Endothelial cell of umbilical vein (primary cell): Measurements from ENCODE around the gene SCN5A. TPM values are rescaled to one million over a fixed set of nuclear protein-coding genes. Genes with fewer than 3 reads are reported as not detected.

Experiments
- BruUV-seq: library from RNA; stranded (reverse); fragments of 400-500 nt; replicated peaks from 2 replicates; lab custom pipeline; 2021; lab: Mats Ljungman, UMichigan
- CTCF ChIA-PET: fragments of 300-600, 350-600 bp; sonication (Branson Sonifier 250); formaldehyde crosslinking; loops from one replicate; lab custom pipeline; 2021; ENCODE audit warnings: antibody characterized with exemption, inconsistent platforms; lab: Charles Lee
- POLR2A ChIA-PET: fragments of 300-600, 350-600 bp; sonication (Branson Sonifier 250); formaldehyde crosslinking; loops from one replicate; lab custom pipeline; 2021; ENCODE audit warnings: antibody characterized with exemption, inconsistent platforms; lab: Charles Lee
- DNase-seq: peaks from one replicate; pipeline ENCODE4 v3.0.0-alpha.2; 2011; ENCODE audit warnings: low read depth, low spot score
- FAIRE-seq: peaks from 2 replicates; lab custom pipeline; 2011; peaks lifted over from hg19 to GRCh38; lab: Jason Lieb, UNC
- H2AFZ ChIP-seq: 2 replicates; pipeline ENCODE4 v1.6.0; 2012; ENCODE audit warnings: low read depth, low read length, control low read depth, inconsistent platforms
- H3K27ac ChIP-seq: 2 replicates; pipeline ENCODE4 v1.5.1; 2011; ENCODE audit warnings: low read depth, mild to moderate bottlenecking, control low read depth, low read length, moderate library complexity; ENCODE audit not compliant: insufficient read depth
- H3K27me3 ChIP-seq, 2 experiments: 2 replicates each; pipeline versions ENCODE4 v1.6.0 to v1.6.1; 2011; ENCODE audit warnings: low read length in 2 of 2, mixed read lengths in 1 of 2; ENCODE audit not compliant: control insufficient read depth in 2 of 2, insufficient read depth in 2 of 2
- H3K36me3 ChIP-seq, 2 experiments: 2 replicates in 1 of 2; 3 replicates in 1 of 2; pipeline ENCODE4 v1.5.1; 2011; ENCODE audit warnings: low read length in 2 of 2, mild to moderate bottlenecking in 1 of 2, moderate library complexity in 1 of 2; ENCODE audit not compliant: control insufficient read depth in 2 of 2, insufficient read depth in 2 of 2; ENCODE audit errors: extremely low read depth in 1 of 2
- H3K4me1 ChIP-seq: 3 replicates; pipeline ENCODE4 v1.5.1; 2011; ENCODE audit warnings: mild to moderate bottlenecking, low read length; ENCODE audit not compliant: control insufficient read depth, insufficient read depth; ENCODE audit errors: extremely low read depth
- H3K4me2 ChIP-seq: 2 replicates; pipeline ENCODE4 v1.6.1; 2011; ENCODE audit warnings: low read length, control low read depth, mixed read lengths; ENCODE audit not compliant: insufficient read depth
- H3K4me3 ChIP-seq, 3 experiments: fragments of 200-600 bp in 1 of 3; sonication (generic), shearing (Covaris generic) in 1 of 3; replicated peaks in 1 of 3; 2 replicates each; pipeline ENCODE4 v1.5.1; 2011 to 2016; ENCODE audit warnings: control low read depth in 3 of 3, low read length in 3 of 3, mild to moderate bottlenecking in 2 of 3, inconsistent platforms in 1 of 3, low read depth in 1 of 3, moderate library complexity in 1 of 3; ENCODE audit not compliant: insufficient read depth in 1 of 3
- H3K79me2 ChIP-seq: 2 replicates; pipeline ENCODE4 v1.6.0; 2012; ENCODE audit warnings: low read length, inconsistent platforms; ENCODE audit not compliant: control insufficient read depth, insufficient read depth
- H3K9ac ChIP-seq: replicated peaks from 2 replicates; pipeline ENCODE3; 2011; ENCODE audit warnings: low read length, control low read depth; ENCODE audit not compliant: insufficient read depth; ENCODE audit errors: extremely low read depth
- H3K9me1 ChIP-seq: replicated peaks from 3 replicates; pipeline ENCODE4 v1.6.0; 2011; ENCODE audit warnings: mild to moderate bottlenecking, low read length; ENCODE audit not compliant: control insufficient read depth, insufficient read depth; ENCODE audit errors: extremely low read depth
- H3K9me3 ChIP-seq: replicated peaks from 2 replicates; pipeline ENCODE4 v1.5.1; 2012; ENCODE audit warnings: low read length, inconsistent platforms; ENCODE audit not compliant: control insufficient read depth, insufficient read depth
- H4K20me1 ChIP-seq: replicated peaks from 2 replicates; pipeline ENCODE3; 2011; ENCODE audit warnings: mild to moderate bottlenecking, low read length; ENCODE audit not compliant: control insufficient read depth, insufficient read depth; ENCODE audit errors: extremely low read depth
- EZH2 ChIP-seq: IDR thresholded peaks from 2 replicates; pipeline ENCODE4 v1.6.1; 2012; ENCODE audit warnings: borderline replicate concordance, low read depth, mild to moderate bottlenecking, moderate library complexity, low read length, inconsistent platforms; ENCODE audit not compliant: severe bottlenecking
- FOS ChIP-seq: IDR thresholded peaks from 2 replicates; pipeline ENCODE4 v1.6.1; 2011; ENCODE audit warnings: mild to moderate bottlenecking, low read length, moderate library complexity, borderline replicate concordance; ENCODE audit not compliant: insufficient read depth
- JUN ChIP-seq: IDR thresholded peaks from 2 replicates; pipeline ENCODE4 v1.6.1; 2011; ENCODE audit warnings: borderline replicate concordance, low read depth; ENCODE audit not compliant: insufficient read length, insufficient read depth
- MYC ChIP-seq: IDR thresholded peaks from one replicate; pipeline ENCODE4 v1.6.1; 2011; ENCODE audit warnings: mild to moderate bottlenecking, low read depth, low read length
- POLR2AphosphoS5 ChIP-seq: IDR thresholded peaks from 2 replicates; pipeline ENCODE4 v1.6.1; 2012; ENCODE audit warnings: low read depth, mild to moderate bottlenecking, control low read depth, low read length, moderate library complexity; ENCODE audit not compliant: insufficient read depth
- dilution Hi-C: fragments of 300-500 bp; cut with MboI; formaldehyde crosslinking; loops from one replicate; pipeline ENCODE4 v1.15.0; 2019; ENCODE audit warnings: low sequenced_read_pairs; ENCODE audit not compliant: extremely low pct_ligation_motif_present
- intact Hi-C: fragments of 100-400 bp; cut with micrococcal nuclease; formaldehyde crosslinking; loops from one replicate; pipeline ENCODE4 v1.10.0; 2022
- polyA plus RNA-seq, 4 experiments: library from polyadenylated mRNA; depleted of rRNA in 3 of 4; stranded (reverse) in 3 of 4; unstranded in 1 of 4; fragments of >200 nt; gene quantifications; 2 replicates each; pipeline versions ENCODE4 v1.2.1 to v1.2.3, GENCODE V29; 2011 to 2012; ENCODE audit warnings: missing spikeins in 1 of 4
- total RNA-seq: library from RNA; stranded (reverse); gene quantifications from 2 replicates; pipeline ENCODE4 v1.2.3, GENCODE V29; 2021
- TF ChIP-seq, protein P1 (sequence below), 2 donors: IDR thresholded peaks; 1 replicate in 1 of 2; 2 replicates in 1 of 2; pipeline ENCODE4 v1.5.1; 2011; ENCODE audit warnings: low read length in 2 of 2, mild to moderate bottlenecking in 2 of 2, moderate library complexity in 2 of 2, control low read depth in 1 of 2, inconsistent platforms in 1 of 2, low read depth in 1 of 2; ENCODE audit not compliant: insufficient read depth in 1 of 2; ENCODE audit errors: extremely low read depth in 1 of 2

Gene SCN5A
- total and polyA plus RNA-seq, 2 donors (not counting 3 experiments of a cell fraction or from before 2014, with no cell fraction given): 2.7 to 20.0 TPM

- CTCF ChIA-PET: interaction anchor here (0.7 kb wide), 1 partner anchor 29 kb away, joined by 4 read pairs; no protein-coding TSS in a partner anchor
- TF ChIP-seq POLR2AphosphoS5: no peak
- TF ChIP-seq JUN: no peak
- no peak for TF ChIP-seq MYC
- TF ChIP-seq FOS: no peak
- TF ChIP-seq EZH2: no peak
- TF ChIP-seq, protein P1, sequence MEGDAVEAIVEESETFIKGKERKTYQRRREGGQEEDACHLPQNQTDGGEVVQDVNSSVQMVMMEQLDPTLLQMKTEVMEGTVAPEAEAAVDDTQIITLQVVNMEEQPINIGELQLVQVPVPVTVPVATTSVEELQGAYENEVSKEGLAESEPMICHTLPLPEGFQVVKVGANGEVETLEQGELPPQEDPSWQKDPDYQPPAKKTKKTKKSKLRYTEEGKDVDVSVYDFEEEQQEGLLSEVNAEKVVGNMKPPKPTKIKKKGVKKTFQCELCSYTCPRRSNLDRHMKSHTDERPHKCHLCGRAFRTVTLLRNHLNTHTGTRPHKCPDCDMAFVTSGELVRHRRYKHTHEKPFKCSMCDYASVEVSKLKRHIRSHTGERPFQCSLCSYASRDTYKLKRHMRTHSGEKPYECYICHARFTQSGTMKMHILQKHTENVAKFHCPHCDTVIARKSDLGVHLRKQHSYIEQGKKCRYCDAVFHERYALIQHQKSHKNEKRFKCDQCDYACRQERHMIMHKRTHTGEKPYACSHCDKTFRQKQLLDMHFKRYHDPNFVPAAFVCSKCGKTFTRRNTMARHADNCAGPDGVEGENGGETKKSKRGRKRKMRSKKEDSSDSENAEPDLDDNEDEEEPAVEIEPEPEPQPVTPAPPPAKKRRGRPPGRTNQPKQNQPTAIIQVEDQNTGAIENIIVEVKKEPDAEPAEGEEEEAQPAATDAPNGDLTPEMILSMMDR (IDR thresholded peaks at IDR 0.05; ENCODE audit: extremely low read depth in 1 of 2, insufficient read depth in 1 of 2, low read depth in 1 of 2, low read length in 2 of 2): no peak
- no peaks in the 10 kb centered on the region for H3K9me3 ChIP-seq
- H2AFZ ChIP-seq: no peak overlapping the region
- H3K27ac ChIP-seq: no peak overlapping the region
- no peaks in the 10 kb centered on the region for H3K4me1 ChIP-seq
- no peak overlapping the region for H3K4me2 ChIP-seq
- FAIRE-seq (no peak), DNase-seq (no peak)
- no peaks in the 10 kb centered on the region for H4K20me1 ChIP-seq
- H3K9me1 ChIP-seq: no peaks in the 10 kb centered on the region
- H3K9ac ChIP-seq: no peak overlapping the region
- POLR2A ChIA-PET: no interaction called here
- dilution Hi-C loops: no loop called here
- no peak overlapping the region for H3K4me3 ChIP-seq
- no peaks in the 10 kb centered on the region for H3K27me3 ChIP-seq
- no peaks in the 10 kb centered on the region for H3K79me2 ChIP-seq
- BruUV-seq: no TSS peak
- H3K36me3 ChIP-seq: no peaks in the 10 kb centered on the region
- intact Hi-C loops: no loop called here
These were observed 62.7 kb downstream of the SCN5A start for GRCh38 chr3:38586546-38587520.
